Esophagus muscularis mucosa (tissue), 4 donors: Measurements from ENCODE around the gene NDEL1. TPM values are rescaled to one million over a fixed set of nuclear protein-coding genes. Genes with fewer than 3 reads are reported as not detected.

Experiments used
- DNase-seq: peaks from one replicate; pipeline ENCODE4 v3.0.0-alpha.2; 2017; ENCODE audit errors: extremely low spot score
- H3K27ac ChIP-seq, 4 donors: fragments of 200-600 bp; sonication (generic); replicated peaks in 1 of 4; 1 replicate in 3 of 4; 2 replicates in 1 of 4; pipeline ENCODE4 v1.5.1; 2016 to 2019; ENCODE audit warnings: mild to moderate bottlenecking in 1 of 4
- H3K27me3 ChIP-seq, 4 donors: fragments of 200-600 bp; sonication (generic); one replicate each; pipeline versions ENCODE4 v1.5.1 to v1.6.0; 2016 to 2019
- H3K36me3 ChIP-seq, 4 donors: fragments of 200-600 bp; sonication (generic); one replicate each; pipeline ENCODE4 v1.5.1; 2016 to 2019
- H3K4me1 ChIP-seq, 4 donors: fragments of 200-600 bp; sonication (generic); one replicate each; pipeline ENCODE4 v1.5.1; 2016 to 2019
- H3K4me3 ChIP-seq, 4 donors: fragments of 200-600 bp; sonication (generic); 1 replicate in 2 of 4; 2 replicates in 2 of 4; pipeline ENCODE4 v1.5.1; 2016 to 2019; ENCODE audit warnings: mild to moderate bottlenecking in 4 of 4, moderate library complexity in 1 of 4
- H3K9me3 ChIP-seq, 4 donors: fragments of 200-600 bp; sonication (generic); 1 replicate in 3 of 4; 2 replicates in 1 of 4; pipeline ENCODE4 v1.5.1; 2016 to 2019
- EP300 ChIP-seq: sonication (generic); formaldehyde crosslinking; IDR thresholded peaks from one replicate; pipeline ENCODE4 v1.6.1; 2017; ENCODE audit warnings: antibody characterized with exemption
- POLR2A ChIP-seq: fragments of 450-650 bp; IDR thresholded peaks from one replicate; pipeline ENCODE4 v1.6.1; 2017; ENCODE audit warnings: antibody characterized with exemption, moderate library complexity, mild to moderate bottlenecking, low read depth
- POLR2AphosphoS5 ChIP-seq, 2 donors: sonication (generic); formaldehyde crosslinking; IDR thresholded peaks; one replicate each; pipeline ENCODE4 v1.6.1; 2017; ENCODE audit warnings: antibody characterized with exemption in 2 of 2
- WGBS: methylation state at CpG from one replicate; pipeline ENCODE4 v1.1.5; 2018; 5-methylcytosine and 5-hydroxymethylcytosine counted together
- intact Hi-C: fragments of 100-400 bp; cut with DNase I; formaldehyde crosslinking; loops from one replicate; pipeline ENCODE4 v1.15.1; 2023
- total RNA-seq, 4 donors: library from RNA; depleted of rRNA; stranded (reverse); fragments of >200 nt; gene quantifications; one replicate each; pipeline versions ENCODE4 v1.1.0 to v1.2.1, GENCODE V29; 2016
- TF ChIP-seq, protein P1 (sequence below), 3 experiments: fragments of 200-600 bp in 2 of 3; fragments of 450-650 bp in 1 of 3; sonication (generic) in 2 of 3; IDR thresholded peaks; one replicate each; pipeline ENCODE4 v1.5.1; 2017 to 2019; ENCODE audit warnings: antibody characterized with exemption in 3 of 3, mild to moderate bottlenecking in 2 of 3, moderate library complexity in 1 of 3

The NDEL1 gene
- total RNA-seq, 4 donors from 2014 or later = 48.2 to 80.8 (median 55.5) TPM

DNA sequence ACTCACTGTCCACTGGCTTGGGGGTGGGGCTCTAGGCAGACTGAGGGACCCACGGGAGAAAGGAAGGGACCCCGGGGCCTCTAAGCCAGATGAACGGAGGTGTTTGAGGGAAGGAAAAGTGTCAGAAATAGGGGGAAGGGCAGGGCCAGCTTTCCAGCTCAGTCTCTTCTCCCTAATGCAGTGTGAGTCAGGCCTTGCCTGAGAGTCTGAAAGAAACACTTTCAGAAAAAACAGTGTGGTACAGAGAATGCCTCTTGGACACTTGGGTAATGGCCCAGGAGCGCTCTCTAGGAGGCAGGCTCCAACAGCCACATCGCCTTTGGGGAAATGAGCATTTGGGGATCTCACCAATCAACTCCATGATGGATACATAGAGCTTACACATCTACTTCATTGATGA lies 46.9 kb downstream of the NDEL1 start:
- peaks cover 8 to 80% (median 63%) of the 10 kb centered on the region in 4 donors for H3K36me3 ChIP-seq
- no peak for DNase-seq
- intact Hi-C loops = no loop called here
- TF ChIP-seq EP300 (no peak), POLR2A (no peak), POLR2AphosphoS5 (IDR thresholded peaks at IDR 0.05) (no peak)
- TF ChIP-seq, protein P1, sequence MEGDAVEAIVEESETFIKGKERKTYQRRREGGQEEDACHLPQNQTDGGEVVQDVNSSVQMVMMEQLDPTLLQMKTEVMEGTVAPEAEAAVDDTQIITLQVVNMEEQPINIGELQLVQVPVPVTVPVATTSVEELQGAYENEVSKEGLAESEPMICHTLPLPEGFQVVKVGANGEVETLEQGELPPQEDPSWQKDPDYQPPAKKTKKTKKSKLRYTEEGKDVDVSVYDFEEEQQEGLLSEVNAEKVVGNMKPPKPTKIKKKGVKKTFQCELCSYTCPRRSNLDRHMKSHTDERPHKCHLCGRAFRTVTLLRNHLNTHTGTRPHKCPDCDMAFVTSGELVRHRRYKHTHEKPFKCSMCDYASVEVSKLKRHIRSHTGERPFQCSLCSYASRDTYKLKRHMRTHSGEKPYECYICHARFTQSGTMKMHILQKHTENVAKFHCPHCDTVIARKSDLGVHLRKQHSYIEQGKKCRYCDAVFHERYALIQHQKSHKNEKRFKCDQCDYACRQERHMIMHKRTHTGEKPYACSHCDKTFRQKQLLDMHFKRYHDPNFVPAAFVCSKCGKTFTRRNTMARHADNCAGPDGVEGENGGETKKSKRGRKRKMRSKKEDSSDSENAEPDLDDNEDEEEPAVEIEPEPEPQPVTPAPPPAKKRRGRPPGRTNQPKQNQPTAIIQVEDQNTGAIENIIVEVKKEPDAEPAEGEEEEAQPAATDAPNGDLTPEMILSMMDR (IDR thresholded peaks at IDR 0.05) = no peak
- WGBS = 67% methylated on average over 5 of the region's 5 CpGs
- no peak overlapping the region for H3K4me3 ChIP-seq
- H3K9me3 ChIP-seq = no peaks in the 10 kb centered on the region
- H3K27me3 ChIP-seq = no peaks in the 10 kb centered on the region
- peaks cover 13 to 34% (median 21%) of the 10 kb centered on the region in 4 donors for H3K4me1 ChIP-seq
- peak overlapping the region in 1 of 4 donors; percentile 25 for H3K27ac ChIP-seq

GRCh38 chr17:8484465-8484864 lies 48.8 kb downstream of the NDEL1 start:
- Histone ChIP-seq H3K9me3 (no peaks in the 10 kb centered on the region), H3K4me1 (peaks cover 11 to 25% (median 17%) of the 10 kb centered on the region in 4 donors), H3K27ac (no peak overlapping the region), H3K36me3 (peaks cover 8 to 80% (median 60%) of the 10 kb centered on the region in 4 donors), H3K4me3 (no peak overlapping the region), H3K27me3 (no peaks in the 10 kb centered on the region)
- DNase-seq = no peak
- intact Hi-C loops = no loop called here
- no peak for TF ChIP-seq POLR2AphosphoS5 (IDR thresholded peaks at IDR 0.05)
- TF ChIP-seq, protein P1 (IDR thresholded peaks at IDR 0.05) = no peak
- TF ChIP-seq EP300 = no peak
- no peak for TF ChIP-seq POLR2A
- WGBS = 97% methylated on average over 1 of the region's 1 CpG

DNA sequence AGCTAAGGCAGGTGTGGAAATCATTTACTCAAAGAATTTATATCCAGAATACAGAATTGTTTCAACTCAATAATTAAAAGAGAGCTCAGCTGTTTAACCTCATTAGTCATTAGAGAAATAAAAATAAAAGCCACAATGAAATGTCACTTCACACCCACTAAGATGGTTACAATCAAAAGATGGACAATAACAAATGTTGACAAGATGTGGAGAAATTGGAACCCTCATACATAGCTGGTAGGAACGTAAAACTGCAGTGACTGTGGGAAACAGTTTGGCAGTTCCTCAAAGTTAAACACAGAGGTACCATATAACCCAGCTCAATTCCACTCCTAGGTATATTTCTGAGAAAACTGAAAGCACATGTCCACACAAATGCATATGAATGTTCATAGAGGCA lies 49.8 kb downstream of the NDEL1 start:
- TF ChIP-seq POLR2A (no peak), POLR2AphosphoS5 (IDR thresholded peaks at IDR 0.05) (no peak), EP300 (no peak)
- TF ChIP-seq, protein P1 (IDR thresholded peaks at IDR 0.05) = no peak
- H3K4me1 ChIP-seq = peaks cover under 1 to 15% (median 7%) of the 10 kb centered on the region in 4 donors
- no peak for DNase-seq
- H3K27me3 ChIP-seq = no peaks in the 10 kb centered on the region
- no peaks in the 10 kb centered on the region for H3K9me3 ChIP-seq
- H3K4me3 ChIP-seq = no peak overlapping the region
- no peak overlapping the region for H3K27ac ChIP-seq
- H3K36me3 ChIP-seq = peaks cover 9 to 78% (median 58%) of the 10 kb centered on the region in 4 donors
- WGBS = 86% methylated on average over 1 of the region's 1 CpG
- intact Hi-C loops = no loop called here

DNA sequence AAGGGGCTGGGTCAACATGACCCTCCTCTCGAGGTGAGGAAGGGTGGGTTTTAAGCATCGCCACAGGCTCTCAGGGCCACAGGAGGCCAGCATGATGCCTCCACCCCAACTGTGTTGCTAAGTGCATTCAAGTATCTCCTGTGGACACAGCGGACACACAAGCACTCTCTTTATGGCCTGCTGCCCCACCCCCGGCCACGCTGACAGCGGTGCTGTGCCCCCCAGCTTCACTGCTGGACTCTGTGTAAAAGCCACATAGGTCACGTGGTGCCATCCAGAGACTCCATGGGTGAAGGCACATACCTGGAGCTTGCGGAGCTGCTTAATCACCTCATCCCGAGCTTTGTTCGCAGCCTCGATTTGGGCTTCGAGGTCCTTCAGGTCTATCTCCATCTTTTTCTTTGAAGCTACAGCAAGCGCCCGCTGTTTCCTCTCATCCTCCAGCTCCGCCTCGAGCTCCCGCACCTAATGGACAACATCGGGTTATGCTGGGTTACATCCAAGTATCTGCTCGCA lies 51.5 kb downstream of the NDEL1 start:
- intact Hi-C loops = no loop called here
- TF ChIP-seq POLR2AphosphoS5 (IDR thresholded peaks at IDR 0.05) (no peak), EP300 (no peak), POLR2A (no peak)
- TF ChIP-seq, protein P1 (IDR thresholded peaks at IDR 0.05) = no peak
- H3K27me3 ChIP-seq = no peaks in the 10 kb centered on the region
- no peak overlapping the region for H3K4me3 ChIP-seq
- H3K9me3 ChIP-seq = no peaks in the 10 kb centered on the region
- DNase-seq = no peak
- 86% methylated on average over 15 of the region's 19 CpGs for WGBS
- no peak overlapping the region for H3K27ac ChIP-seq
- peaks cover 21 to 81% (median 61%) of the 10 kb centered on the region in 4 donors for H3K36me3 ChIP-seq
- H3K4me1 ChIP-seq = peaks cover 0 to 5% (median under 1%) of the 10 kb centered on the region in 4 donors

GRCh38 chr17:8487743-8488142 lies 52.1 kb downstream of the NDEL1 start:
- TF ChIP-seq, protein P1 (IDR thresholded peaks at IDR 0.05) = no peak
- TF ChIP-seq POLR2AphosphoS5 (IDR thresholded peaks at IDR 0.05) (no peak), POLR2A (no peak), EP300 (no peak)
- Histone ChIP-seq H3K4me1 (no peaks in the 10 kb centered on the region), H3K27me3 (no peaks in the 10 kb centered on the region), H3K9me3 (no peaks in the 10 kb centered on the region), H3K27ac (no peak overlapping the region), H3K36me3 (peaks cover 26 to 81% (median 62%) of the 10 kb centered on the region in 4 donors), H3K4me3 (no peak overlapping the region)
- 96% methylated on average over 5 of the region's 5 CpGs for WGBS
- no peak for DNase-seq
- intact Hi-C loops = no loop called here
